ENCODE data around the gene LDAF1. TPM values are rescaled to one million over a fixed set of nuclear protein-coding genes. Genes with fewer than 3 reads are reported as not detected.

LDAF1 gene
- polyA plus RNA-seq, 1 experiment: 50.3 TPM

DNA sequence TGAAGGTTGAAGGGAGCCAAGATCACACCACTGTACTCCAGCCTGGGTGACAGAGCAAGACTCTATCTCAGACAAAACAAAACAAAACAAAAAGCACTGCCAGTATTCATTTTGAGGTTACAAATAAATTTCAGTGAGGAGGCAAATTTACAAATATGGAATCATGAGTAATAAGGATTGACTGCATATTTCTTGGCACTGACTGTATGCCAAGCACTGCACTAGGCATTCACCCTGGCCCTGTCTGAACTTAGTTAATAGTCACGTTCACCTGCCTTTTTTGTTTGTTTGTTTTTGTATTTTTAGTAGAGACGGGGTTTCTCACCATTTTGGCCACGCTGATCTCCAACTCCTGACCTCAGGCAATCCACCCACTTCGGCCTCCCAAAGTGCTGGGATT is 5.1 kb downstream of the LDAF1 start:
- POLR2A ChIA-PET: no interaction called here
- Histone ChIP-seq H3K9me3 (ENCODE audit: control insufficient read depth, insufficient read depth, low read length) (no peaks in the 10 kb centered on the region; the same call in 1 of the 2 replicates), H3K27ac (ENCODE audit: low read depth, low read length) (no peak overlapping the region), H3K4me3 (ENCODE audit: low read depth, low read length) (no peak overlapping the region), H3K27me3 (ENCODE audit: control insufficient read depth, insufficient read depth, low read length) (no peaks in the 10 kb centered on the region)
- TF ChIP-seq, protein P1, sequence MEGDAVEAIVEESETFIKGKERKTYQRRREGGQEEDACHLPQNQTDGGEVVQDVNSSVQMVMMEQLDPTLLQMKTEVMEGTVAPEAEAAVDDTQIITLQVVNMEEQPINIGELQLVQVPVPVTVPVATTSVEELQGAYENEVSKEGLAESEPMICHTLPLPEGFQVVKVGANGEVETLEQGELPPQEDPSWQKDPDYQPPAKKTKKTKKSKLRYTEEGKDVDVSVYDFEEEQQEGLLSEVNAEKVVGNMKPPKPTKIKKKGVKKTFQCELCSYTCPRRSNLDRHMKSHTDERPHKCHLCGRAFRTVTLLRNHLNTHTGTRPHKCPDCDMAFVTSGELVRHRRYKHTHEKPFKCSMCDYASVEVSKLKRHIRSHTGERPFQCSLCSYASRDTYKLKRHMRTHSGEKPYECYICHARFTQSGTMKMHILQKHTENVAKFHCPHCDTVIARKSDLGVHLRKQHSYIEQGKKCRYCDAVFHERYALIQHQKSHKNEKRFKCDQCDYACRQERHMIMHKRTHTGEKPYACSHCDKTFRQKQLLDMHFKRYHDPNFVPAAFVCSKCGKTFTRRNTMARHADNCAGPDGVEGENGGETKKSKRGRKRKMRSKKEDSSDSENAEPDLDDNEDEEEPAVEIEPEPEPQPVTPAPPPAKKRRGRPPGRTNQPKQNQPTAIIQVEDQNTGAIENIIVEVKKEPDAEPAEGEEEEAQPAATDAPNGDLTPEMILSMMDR (IDR thresholded peaks at IDR 0.05; ENCODE audit: low read depth, low read length): no peak
- DNase-seq (ENCODE audit: low read depth, low spot score): no peak
- CTCF ChIA-PET: interaction anchor here (1.7 kb wide), 1 partner anchor 137 kb away, joined by 9 read pairs; no protein-coding TSS in a partner anchor

DNA sequence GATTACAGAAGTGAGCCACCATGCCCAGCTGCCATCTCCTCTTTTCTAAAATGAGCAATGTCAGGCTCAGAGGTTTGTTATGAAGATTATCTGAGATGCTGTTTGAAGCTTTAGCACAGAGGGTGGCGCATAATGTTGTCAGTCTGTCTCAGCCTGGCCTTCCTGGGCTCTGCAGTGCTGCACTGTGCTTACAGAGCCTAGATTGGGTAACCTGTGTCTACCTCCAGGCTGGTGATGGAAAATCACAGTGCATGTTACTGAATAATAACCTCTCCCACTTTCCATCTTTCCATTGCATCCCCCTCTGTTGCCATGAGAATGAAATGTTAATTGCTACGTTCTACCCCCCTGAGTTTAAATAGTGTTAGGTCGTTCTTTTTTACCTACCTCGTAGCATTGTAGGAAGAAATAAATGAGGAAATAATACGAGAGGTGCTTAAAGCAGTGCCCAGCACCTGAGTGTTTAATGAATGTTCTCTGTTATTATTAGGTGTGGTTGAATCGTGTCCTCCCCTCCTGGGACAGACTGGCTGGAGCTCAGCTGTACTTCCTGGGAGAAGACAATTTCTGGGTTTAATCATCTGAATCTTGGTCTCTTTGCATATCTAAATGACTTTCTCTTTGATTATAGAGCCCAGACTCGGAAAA is 6.2 kb downstream of the LDAF1 start:
- ChIA-PET POLR2A (interaction anchor here (0.6 kb wide), 1 partner anchor 136 kb away, joined by 3 read pairs; no protein-coding TSS in a partner anchor), CTCF (no interaction called here)
- Histone ChIP-seq H3K9me3 (ENCODE audit: control insufficient read depth, insufficient read depth, low read length) (no peaks in the 10 kb centered on the region), H3K27me3 (ENCODE audit: control insufficient read depth, insufficient read depth, low read length) (no peaks in the 10 kb centered on the region), H3K4me3 (ENCODE audit: low read depth, low read length) (no peak overlapping the region), H3K27ac (ENCODE audit: low read depth, low read length) (no peak overlapping the region)
- TF ChIP-seq, protein P1 (IDR thresholded peaks at IDR 0.05; ENCODE audit: low read depth, low read length): no peak
- no peak for DNase-seq (ENCODE audit: low read depth, low spot score)

DNA sequence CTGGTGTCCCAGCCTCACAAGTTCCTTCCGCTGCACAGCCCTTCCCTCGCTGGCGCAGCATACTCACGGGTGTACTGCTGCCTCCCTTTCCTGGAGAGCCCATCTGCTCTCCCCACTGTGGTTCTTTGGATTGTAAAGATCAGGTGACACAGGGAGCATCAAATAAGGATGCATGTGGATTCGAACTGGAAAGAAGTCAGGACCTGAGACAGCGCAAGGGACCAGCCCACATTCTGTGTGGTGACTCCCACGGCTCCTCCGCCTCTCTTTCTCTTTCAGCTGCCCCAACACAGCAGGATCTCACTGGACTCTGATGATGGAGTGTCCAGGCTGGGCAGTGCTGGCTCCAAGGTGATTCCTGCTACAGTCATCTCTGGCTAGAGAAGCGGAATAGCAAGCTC is 8.1 kb downstream of the LDAF1 start:
- Histone ChIP-seq H3K4me3 (ENCODE audit: low read depth, low read length) (no peak overlapping the region), H3K27me3 (ENCODE audit: control insufficient read depth, insufficient read depth, low read length) (no peaks in the 10 kb centered on the region), H3K27ac (ENCODE audit: low read depth, low read length) (peak overlapping the region; percentile 81), H3K9me3 (ENCODE audit: control insufficient read depth, insufficient read depth, low read length) (no peaks in the 10 kb centered on the region)
- ChIA-PET POLR2A (interaction anchor here (1.2 kb wide), 1 partner anchor 22 kb away, joined by 5 read pairs; no protein-coding TSS in a partner anchor), CTCF (interaction anchor here (0.6 to 3.7 kb wide), 3 partner anchors 10 to 134 kb away, joined by 4 to 22 read pairs (median 4); partner anchors contain the start of gene LDAF1)
- no peak for DNase-seq (ENCODE audit: low read depth, low spot score)
- TF ChIP-seq, protein P1 (IDR thresholded peaks at IDR 0.05; ENCODE audit: low read depth, low read length): no peak

DNA sequence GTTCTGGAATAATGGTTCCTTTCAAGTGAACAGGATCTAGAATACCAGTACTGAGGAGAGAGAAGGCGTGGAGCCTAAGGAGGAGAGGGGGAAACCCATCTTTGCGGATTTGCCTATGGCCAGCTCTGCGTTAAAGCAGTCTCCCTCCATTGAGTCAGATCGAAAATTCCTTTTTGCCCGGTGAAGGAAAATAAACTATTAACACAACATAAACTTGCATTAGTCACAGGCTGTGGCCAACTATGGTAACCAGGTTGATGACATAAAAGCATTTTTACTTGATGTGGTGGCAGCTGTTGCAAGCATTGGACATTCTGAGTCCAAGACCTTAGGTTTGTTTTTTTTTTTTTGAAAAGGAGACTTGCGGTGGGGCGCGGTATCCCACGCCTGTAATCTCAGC is 8.9 kb downstream of the LDAF1 start:
- TF ChIP-seq, protein P1 (IDR thresholded peaks at IDR 0.05; ENCODE audit: low read depth, low read length): no peak
- CTCF ChIA-PET: interaction anchor here (0.7 to 3.7 kb wide), 4 partner anchors 10 to 317 kb away, joined by 3 to 22 read pairs (median 4); partner anchors contain the start of gene LDAF1
- H3K27ac ChIP-seq (ENCODE audit: low read depth, low read length): peak overlapping the region; percentile 81
- H3K27me3 ChIP-seq (ENCODE audit: control insufficient read depth, insufficient read depth, low read length): no peaks in the 10 kb centered on the region
- DNase-seq (ENCODE audit: low read depth, low spot score): peak; percentile 90
- H3K4me3 ChIP-seq (ENCODE audit: low read depth, low read length): no peak overlapping the region
- no peaks in the 10 kb centered on the region for H3K9me3 ChIP-seq (ENCODE audit: control insufficient read depth, insufficient read depth, low read length)
- POLR2A ChIA-PET: interaction anchor here (1.2 to 1.4 kb wide), 2 partner anchors 9 to 21 kb away, joined by 5 to 6 read pairs; partner anchors contain the start of gene LDAF1

All from AG04450 (cell line).